ACC112 (cell line): ENCODE results near the gene MYL10.
"Not testable (repeated sequence)": the region's sequence is repeated elsewhere in the genome, so short reads cannot be mapped to it uniquely, and the experiment has no call there.

Source experiments
- H2AFZ ChIP-seq: fragments of 200-600 bp; sonication (generic); one replicate; pipeline ENCODE4 v1.6.0; 2017; ENCODE audit warnings: antibody characterized with exemption, low read length; ENCODE audit not compliant: unreplicated experiment
- H3K27ac ChIP-seq: fragments of 200-600 bp; sonication (generic); 2 replicates; pipeline ENCODE4 v1.5.1; 2014; ENCODE audit warnings: low read depth, mild to moderate bottlenecking, antibody characterized with exemption, low read length, moderate library complexity
- H3K27me3 ChIP-seq: fragments of 200-600 bp; sonication (generic); 2 replicates; pipeline ENCODE4 v1.6.1; 2014; ENCODE audit warnings: mild to moderate bottlenecking, antibody characterized with exemption, low read length, moderate library complexity, mixed read lengths; ENCODE audit not compliant: insufficient read depth
- H3K36me3 ChIP-seq: fragments of 200-600 bp; sonication (generic); 2 replicates; pipeline ENCODE4 v1.6.1; 2016; ENCODE audit warnings: mild to moderate bottlenecking, antibody characterized with exemption, low read length, moderate library complexity, mixed read lengths; ENCODE audit not compliant: insufficient read depth
- H3K4me1 ChIP-seq: fragments of 200-600 bp; sonication (generic); one replicate; pipeline ENCODE4 v1.6.1; 2016; ENCODE audit warnings: low read length, mixed read lengths; ENCODE audit not compliant: insufficient read depth, unreplicated experiment, control insufficient read depth
- H3K4me3 ChIP-seq: fragments of 200-600 bp; sonication (generic); 2 replicates; pipeline ENCODE4 v1.5.1; 2014; ENCODE audit warnings: mild to moderate bottlenecking, low read depth, low read length
- H3K79me2 ChIP-seq: fragments of 200-600 bp; sonication (generic); one replicate; pipeline ENCODE4 v1.6.0; 2016; ENCODE audit warnings: low read length; ENCODE audit not compliant: control insufficient read depth, unreplicated experiment, insufficient read depth

Gene MYL10

GRCh38 chr7:101606498-101606923 is 22.6 kb downstream of the MYL10 start:
- Histone ChIP-seq H3K4me1 (no peaks in the 10 kb centered on the region), H3K27me3 (no peaks in the 10 kb centered on the region), H3K27ac (no peak overlapping the region), H3K36me3 (no peaks in the 10 kb centered on the region), H3K79me2 (no peaks in the 10 kb centered on the region), H2AFZ (no peak overlapping the region), H3K4me3 (no peak overlapping the region)

- H3K36me3 ChIP-seq, result no peaks in the 10 kb centered on the region
- H2AFZ ChIP-seq, result no peak overlapping the region
- H3K4me3 ChIP-seq, result no peak overlapping the region
- no peaks in the 10 kb centered on the region for H3K4me1 ChIP-seq
- H3K27me3 ChIP-seq, result no peaks in the 10 kb centered on the region
- no peaks in the 10 kb centered on the region for H3K79me2 ChIP-seq
- no peak overlapping the region for H3K27ac ChIP-seq
Observed at GRCh38 chr7:101605611-101606497, 23.2 kb downstream of the MYL10 start.

GRCh38 chr7:101604934-101605332 is 24.2 kb downstream of the MYL10 start:
- not testable (repeated sequence) for H3K4me3 ChIP-seq, H3K27me3 ChIP-seq, H2AFZ ChIP-seq, H3K36me3 ChIP-seq, H3K79me2 ChIP-seq, H3K4me1 ChIP-seq, H3K27ac ChIP-seq

- H3K4me3 ChIP-seq, result no peak overlapping the region
- H3K27ac ChIP-seq, result no peak overlapping the region
- H3K4me1 ChIP-seq, result no peaks in the 10 kb centered on the region
- no peaks in the 10 kb centered on the region for H3K27me3 ChIP-seq
- no peak overlapping the region for H2AFZ ChIP-seq
- no peaks in the 10 kb centered on the region for H3K36me3 ChIP-seq
- no peaks in the 10 kb centered on the region for H3K79me2 ChIP-seq
Observed at GRCh38 chr7:101604331-101604933, 24.7 kb downstream of the MYL10 start.

GRCh38 chr7:101602484-101603241 is 26.4 kb downstream of the MYL10 start:
- H3K27me3 ChIP-seq, result no peaks in the 10 kb centered on the region
- H3K36me3 ChIP-seq, result no peaks in the 10 kb centered on the region
- H3K27ac ChIP-seq, result no peak overlapping the region
- H3K4me1 ChIP-seq, result no peaks in the 10 kb centered on the region
- no peak overlapping the region for H3K4me3 ChIP-seq
- H3K79me2 ChIP-seq, result no peaks in the 10 kb centered on the region
- H2AFZ ChIP-seq, result no peak overlapping the region

GRCh38 chr7:101602082-101602481 is 27.0 kb downstream of the MYL10 start:
- H3K4me1 ChIP-seq, result no peaks in the 10 kb centered on the region
- H3K36me3 ChIP-seq, result no peaks in the 10 kb centered on the region
- H3K4me3 ChIP-seq, result no peak overlapping the region
- no peak overlapping the region for H3K27ac ChIP-seq
- no peaks in the 10 kb centered on the region for H3K79me2 ChIP-seq
- H2AFZ ChIP-seq, result no peak overlapping the region
- no peaks in the 10 kb centered on the region for H3K27me3 ChIP-seq

GRCh38 chr7:101599787-101600186 is 29.3 kb downstream of the MYL10 start:
- Histone ChIP-seq H3K27ac (no peak overlapping the region), H3K4me3 (no peak overlapping the region), H3K4me1 (no peaks in the 10 kb centered on the region), H3K27me3 (peaks cover 18% of the 10 kb centered on the region), H3K36me3 (no peaks in the 10 kb centered on the region), H3K79me2 (no peaks in the 10 kb centered on the region), H2AFZ (no peak overlapping the region)

GRCh38 chr7:101598986-101599771 is 29.9 kb downstream of the MYL10 start:
- Histone ChIP-seq H3K79me2 (no peaks in the 10 kb centered on the region), H3K4me1 (no peaks in the 10 kb centered on the region), H3K27ac (no peak overlapping the region), H3K27me3 (peaks cover 23% of the 10 kb centered on the region), H2AFZ (no peak overlapping the region), H3K4me3 (no peak overlapping the region), H3K36me3 (no peaks in the 10 kb centered on the region)

GRCh38 chr7:101598422-101598985 is 30.6 kb downstream of the MYL10 start:
- Histone ChIP-seq H3K4me3 (no peak overlapping the region), H3K36me3 (no peaks in the 10 kb centered on the region), H3K79me2 (no peaks in the 10 kb centered on the region), H3K27ac (no peak overlapping the region), H3K27me3 (peaks cover 23% of the 10 kb centered on the region), H2AFZ (no peak overlapping the region), H3K4me1 (no peaks in the 10 kb centered on the region)

- Histone ChIP-seq H3K36me3 (no peaks in the 10 kb centered on the region), H2AFZ (no peak overlapping the region), H3K27me3 (peaks cover 23% of the 10 kb centered on the region), H3K4me1 (no peaks in the 10 kb centered on the region), H3K4me3 (no peak overlapping the region), H3K79me2 (no peaks in the 10 kb centered on the region), H3K27ac (no peak overlapping the region)
Observed at GRCh38 chr7:101597941-101598340, 31.2 kb downstream of the MYL10 start.
